ENCODE data around the gene TRPM3.

Gene TRPM3

DNA sequence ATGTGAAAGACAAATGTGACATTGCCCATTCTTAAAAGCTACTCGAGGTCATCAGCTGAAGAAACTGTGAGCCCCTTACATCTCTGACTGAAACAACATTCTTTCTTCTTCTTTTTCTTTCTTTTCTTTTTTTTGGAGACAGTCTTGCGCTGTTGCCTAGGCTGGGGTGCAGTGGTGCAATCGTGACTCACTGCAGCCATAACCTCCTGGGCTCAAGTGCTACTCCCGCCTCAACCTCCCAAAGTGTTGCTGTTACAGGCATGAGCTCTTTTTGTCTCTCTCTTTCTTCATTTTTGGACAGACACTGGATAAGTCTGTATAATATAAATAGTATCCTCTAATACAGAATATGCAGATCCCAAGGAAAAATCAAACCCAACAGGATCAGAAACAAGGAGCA lies 443.3 kb downstream of the TRPM3 start:
- TF ChIP-seq, protein P1, sequence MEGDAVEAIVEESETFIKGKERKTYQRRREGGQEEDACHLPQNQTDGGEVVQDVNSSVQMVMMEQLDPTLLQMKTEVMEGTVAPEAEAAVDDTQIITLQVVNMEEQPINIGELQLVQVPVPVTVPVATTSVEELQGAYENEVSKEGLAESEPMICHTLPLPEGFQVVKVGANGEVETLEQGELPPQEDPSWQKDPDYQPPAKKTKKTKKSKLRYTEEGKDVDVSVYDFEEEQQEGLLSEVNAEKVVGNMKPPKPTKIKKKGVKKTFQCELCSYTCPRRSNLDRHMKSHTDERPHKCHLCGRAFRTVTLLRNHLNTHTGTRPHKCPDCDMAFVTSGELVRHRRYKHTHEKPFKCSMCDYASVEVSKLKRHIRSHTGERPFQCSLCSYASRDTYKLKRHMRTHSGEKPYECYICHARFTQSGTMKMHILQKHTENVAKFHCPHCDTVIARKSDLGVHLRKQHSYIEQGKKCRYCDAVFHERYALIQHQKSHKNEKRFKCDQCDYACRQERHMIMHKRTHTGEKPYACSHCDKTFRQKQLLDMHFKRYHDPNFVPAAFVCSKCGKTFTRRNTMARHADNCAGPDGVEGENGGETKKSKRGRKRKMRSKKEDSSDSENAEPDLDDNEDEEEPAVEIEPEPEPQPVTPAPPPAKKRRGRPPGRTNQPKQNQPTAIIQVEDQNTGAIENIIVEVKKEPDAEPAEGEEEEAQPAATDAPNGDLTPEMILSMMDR (IDR thresholded peaks at IDR 0.05; ENCODE audit: low read depth, low read length) = no peak
- H3K4me3 ChIP-seq (ENCODE audit: low read depth, low read length) = no peak overlapping the region

DNA sequence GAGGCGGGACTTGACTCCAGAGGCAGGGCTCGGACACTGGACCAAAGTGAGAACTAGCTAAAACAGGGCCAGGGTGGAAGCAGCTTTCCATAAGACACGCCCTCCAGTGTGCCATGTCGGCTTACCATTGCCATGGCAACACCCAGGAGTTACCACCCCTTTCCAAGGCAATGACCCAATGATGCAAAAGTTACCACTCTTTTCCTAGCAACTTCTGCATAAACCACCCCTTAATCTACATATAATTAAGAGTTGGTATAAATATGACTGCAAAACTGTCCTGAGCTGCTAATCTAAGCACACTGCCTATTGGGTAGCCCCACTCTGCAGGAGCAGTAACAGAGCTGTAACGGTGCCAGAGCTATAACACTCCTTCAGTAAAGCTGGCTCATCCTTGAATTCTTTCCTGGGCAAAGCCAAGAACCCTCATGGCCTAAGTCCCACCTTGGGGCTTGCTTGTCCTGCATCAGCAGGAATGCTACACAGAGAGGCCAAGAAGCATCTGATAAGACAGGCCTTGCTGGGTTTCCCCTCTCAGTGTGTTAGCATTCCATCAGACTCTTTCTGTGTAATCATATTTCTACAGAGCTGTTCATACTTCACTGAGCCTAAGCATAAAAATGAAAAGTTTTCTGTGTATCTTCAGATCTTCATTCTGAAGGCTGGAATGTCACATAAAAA lies 444.2 kb downstream of the TRPM3 start:
- TF ChIP-seq, protein P1 (IDR thresholded peaks at IDR 0.05; ENCODE audit: low read depth, low read length) = no peak
- H3K4me3 ChIP-seq (ENCODE audit: low read depth, low read length) = no peak overlapping the region

DNA sequence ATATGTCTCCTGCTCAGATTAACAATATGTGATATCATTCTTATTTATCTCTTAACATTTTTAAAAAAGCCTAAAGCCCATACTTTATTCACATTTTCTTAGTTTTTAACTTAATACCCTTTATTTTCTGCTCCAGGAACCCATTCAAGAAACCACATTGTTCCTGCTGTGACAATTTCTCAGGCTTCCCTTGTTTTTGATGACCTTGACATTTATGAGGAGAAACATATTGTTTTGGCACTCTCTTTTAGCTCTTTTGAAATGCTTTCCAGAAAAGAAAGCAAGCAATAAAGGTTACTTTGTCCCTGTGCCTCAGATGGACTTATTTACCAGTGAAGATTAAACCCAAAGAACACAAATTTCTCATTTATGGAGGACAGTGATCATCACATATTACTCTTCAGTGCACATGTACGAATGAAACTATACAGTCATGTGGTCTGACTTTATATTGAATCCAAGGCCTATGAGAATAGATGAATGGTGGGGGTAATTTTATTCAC lies 445.5 kb downstream of the TRPM3 start:
- no peak overlapping the region for H3K4me3 ChIP-seq (ENCODE audit: low read depth, low read length)
- TF ChIP-seq, protein P1 (IDR thresholded peaks at IDR 0.05; ENCODE audit: low read depth, low read length) = no peak

DNA sequence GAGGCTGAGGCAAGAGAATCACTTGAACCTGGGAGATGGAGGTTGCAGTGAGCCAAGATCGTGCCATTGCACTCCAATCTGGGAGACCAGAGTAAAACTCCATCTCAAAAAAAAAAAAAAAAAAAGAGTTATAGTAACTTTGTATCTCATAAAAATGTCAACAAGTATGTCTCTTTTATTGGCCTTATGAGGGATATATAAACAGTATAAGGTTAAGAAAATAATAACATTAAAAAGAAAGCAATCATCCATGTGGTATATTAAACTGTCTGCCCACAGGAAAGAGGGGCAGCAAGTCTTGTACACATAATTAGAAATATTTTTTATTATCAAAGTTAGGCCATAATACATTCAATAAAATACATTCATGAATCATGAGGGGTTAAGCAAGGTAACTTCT lies 447.6 kb downstream of the TRPM3 start:
- H3K4me3 ChIP-seq (ENCODE audit: low read depth, low read length) = no peak overlapping the region
- TF ChIP-seq, protein P1 (IDR thresholded peaks at IDR 0.05; ENCODE audit: low read depth, low read length) = no peak

DNA sequence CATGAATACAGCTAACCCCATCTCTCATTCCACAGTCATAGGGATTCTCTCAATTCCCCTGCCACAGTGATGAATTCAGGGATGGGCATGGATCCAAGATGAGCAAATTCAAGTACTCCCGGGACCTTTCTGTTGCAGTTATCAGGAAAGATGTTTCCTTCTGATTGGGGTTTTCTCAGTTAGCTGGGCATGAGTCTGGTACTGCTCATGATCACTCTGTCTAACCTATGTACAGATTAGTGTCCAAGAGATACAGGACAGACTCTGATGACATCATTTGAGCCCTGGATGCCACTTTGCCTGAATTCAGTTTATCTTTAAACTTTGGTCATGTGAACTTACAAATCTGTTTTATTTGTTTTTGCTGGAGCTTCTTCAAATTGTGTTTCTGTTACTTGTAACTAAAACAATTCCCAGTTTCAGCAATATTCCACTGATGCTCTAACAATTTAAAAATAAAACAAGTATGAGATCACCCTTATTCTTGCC lies 449.2 kb downstream of the TRPM3 start:
- no peak overlapping the region for H3K4me3 ChIP-seq (ENCODE audit: low read depth, low read length)
- TF ChIP-seq, protein P1 (IDR thresholded peaks at IDR 0.05; ENCODE audit: low read depth, low read length) = no peak

DNA sequence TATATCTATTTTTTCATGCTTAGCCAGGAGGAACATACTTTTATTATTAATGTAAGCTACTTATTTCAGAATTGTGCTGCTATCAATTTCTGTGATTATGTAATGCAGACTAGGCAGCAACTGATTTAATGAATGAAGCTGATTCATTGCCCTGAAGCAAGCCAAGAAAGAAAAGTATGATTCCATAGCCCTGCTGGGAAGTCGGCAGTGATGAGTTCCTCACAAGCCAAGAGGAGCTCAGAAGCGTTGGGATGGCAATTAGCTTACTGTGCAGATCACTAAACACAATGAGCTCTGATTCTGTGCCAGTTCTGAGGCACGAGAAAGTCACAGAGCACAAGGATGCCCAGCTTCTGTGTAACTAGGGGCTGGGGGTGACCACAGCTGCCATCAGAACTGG lies 452.7 kb downstream of the TRPM3 start:
- TF ChIP-seq, protein P1 (IDR thresholded peaks at IDR 0.05; ENCODE audit: low read depth, low read length) = no peak
- H3K4me3 ChIP-seq (ENCODE audit: low read depth, low read length) = no peak overlapping the region

DNA sequence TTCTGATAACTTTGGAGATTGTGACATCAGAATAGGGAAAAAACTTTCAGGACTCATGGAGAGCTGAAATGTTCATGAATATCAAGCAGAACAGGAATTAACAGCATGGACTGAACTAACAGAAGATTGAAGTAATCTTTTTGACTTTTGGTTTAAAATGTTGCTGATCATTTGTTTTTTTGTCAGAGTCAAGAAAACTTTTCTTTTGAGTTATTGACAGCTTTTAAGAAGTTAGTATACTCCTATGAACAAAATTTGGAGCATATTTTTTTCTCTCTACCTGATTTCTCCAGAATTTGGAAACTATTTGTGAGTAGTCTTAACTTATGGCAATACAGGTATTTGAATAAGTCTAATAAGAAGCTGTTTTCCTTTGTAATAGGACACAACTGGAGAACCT lies 462.7 kb downstream of the TRPM3 start:
- TF ChIP-seq, protein P1 (IDR thresholded peaks at IDR 0.05; ENCODE audit: low read depth, low read length) = no peak
- no peak overlapping the region for H3K4me3 ChIP-seq (ENCODE audit: low read depth, low read length)

All from WI38 (cell line).